CD4-positive, alpha-beta memory T cell (primary cell): ENCODE measurements around the gene MTFR1L. TPM values are rescaled to one million over a fixed set of nuclear protein-coding genes. Genes with fewer than 3 reads are reported as not detected.

Experiments
- CTCF ChIA-PET: fragments of 350-600 bp; sonication (Branson Sonifier 250); formaldehyde crosslinking; loops from one replicate; lab custom pipeline; 2021; ENCODE audit warnings: inconsistent platforms; ENCODE audit not compliant: partially characterized antibody; lab: Charles Lee
- POLR2A ChIA-PET: fragments of 350-600 bp; sonication (Branson Sonifier 250); formaldehyde crosslinking; loops from one replicate; lab custom pipeline; 2021; ENCODE audit not compliant: partially characterized antibody; lab: Charles Lee
- DNase-seq, 5 donors: peaks; one replicate each; pipeline versions ENCODE4 v3.0.0 to v3.0.0-alpha.2; 2020 to 2022; ENCODE audit warnings: mixed read lengths in 1 of 5
- H3K27ac ChIP-seq: one replicate; pipeline ENCODE4 v1.7.0; 2013; ENCODE audit warnings: low read depth, low read length
- H3K27me3 ChIP-seq: 2 replicates; pipeline ENCODE4 v1.7.0; 2013; ENCODE audit warnings: mild to moderate bottlenecking, low read length, moderate library complexity; ENCODE audit not compliant: insufficient read depth
- H3K36me3 ChIP-seq: 2 replicates; pipeline ENCODE4 v1.7.0; 2013; ENCODE audit warnings: mild to moderate bottlenecking, low read length, moderate library complexity; ENCODE audit not compliant: insufficient read depth
- H3K4me1 ChIP-seq: 2 replicates; pipeline ENCODE4 v1.7.0; 2013; ENCODE audit warnings: mild to moderate bottlenecking, low read length, moderate library complexity; ENCODE audit not compliant: insufficient read depth
- H3K4me3 ChIP-seq, 2 donors: one replicate each; pipeline ENCODE4 v1.7.0; 2013; ENCODE audit warnings: low read length in 2 of 2, mild to moderate bottlenecking in 1 of 2
- H3K9me3 ChIP-seq, 2 donors: one replicate each; pipeline ENCODE4 v1.7.0; 2013; ENCODE audit warnings: low read length in 2 of 2, control low read depth in 1 of 2; ENCODE audit not compliant: control insufficient read depth in 1 of 2
- H3K27ac Mint-ChIP-seq, 7 donors: one replicate each; pipeline ENCODE4 v1.8.0; 2020 to 2021; ENCODE audit warnings: mixed read lengths in 7 of 7, mild to moderate bottlenecking in 6 of 7, inconsistent platforms in 3 of 7, moderate library complexity in 3 of 7
- H3K27me3 Mint-ChIP-seq, 2 donors: one replicate each; pipeline ENCODE4 v1.8.0; 2020 to 2021; ENCODE audit warnings: mixed read lengths in 2 of 2
- H3K36me3 Mint-ChIP-seq, 2 donors: one replicate each; pipeline ENCODE4 v1.8.0; 2020 to 2021; ENCODE audit warnings: mixed read lengths in 2 of 2, inconsistent platforms in 1 of 2, mild to moderate bottlenecking in 1 of 2
- H3K4me1 Mint-ChIP-seq, 4 donors: one replicate each; pipeline ENCODE4 v1.8.0; 2020 to 2021; ENCODE audit warnings: mixed read lengths in 4 of 4, mild to moderate bottlenecking in 1 of 4
- H3K4me3 Mint-ChIP-seq, 8 donors: one replicate each; pipeline ENCODE4 v1.8.0; 2020 to 2021; ENCODE audit warnings: mixed read lengths in 8 of 8, mild to moderate bottlenecking in 7 of 8, moderate library complexity in 6 of 8, inconsistent platforms in 3 of 8
- H3K9me3 Mint-ChIP-seq, 8 donors: one replicate each; pipeline ENCODE4 v1.8.0; 2020 to 2021; ENCODE audit warnings: mixed read lengths in 8 of 8, mild to moderate bottlenecking in 5 of 8, inconsistent platforms in 3 of 8, moderate library complexity in 1 of 8
- intact Hi-C: fragments of 100-400 bp; cut with micrococcal nuclease; formaldehyde crosslinking; loops from one replicate; pipeline ENCODE4 v1.15.1; 2023
- polyA plus RNA-seq, 2 donors: library from polyadenylated mRNA; unstranded; fragments of 300-500 nt; fragmentation: Illumina TruSeq; gene quantifications; one replicate each; pipeline ENCODE4 v1.2.3, GENCODE V29; 2021
- total RNA-seq, 2 experiments: library from RNA; stranded (reverse); gene quantifications; one replicate each; pipeline ENCODE4 v1.2.3, GENCODE V29; 2021

Gene MTFR1L
- total and polyA plus RNA-seq, 4 experiments from 2014 or later, result 27.5 to 58.4 (median 55.3) TPM

GRCh38 chr1:25858494-25858893 is 38.7 kb downstream of the MTFR1L start:
- POLR2A ChIA-PET, result interaction anchor here (5.0 kb wide), 1 partner anchor 38 kb away, joined by 28 read pairs; the partner anchor contains the start of gene MTFR1L
- H3K27me3 Mint-ChIP-seq, result no peaks in the 10 kb centered on the region
- CTCF ChIA-PET, result no interaction called here

GRCh38 chr1:25858906-25859789 is 39.4 kb downstream of the MTFR1L start, which contains the start of gene AUNIP:
TSS of gene AUNIP (minus strand) at chr1:25859457. CDS start at chr1:25859357, 100 bp downstream.
- peak within 1 kb of the TSS; percentile 80 for H3K27ac ChIP-seq
- Mint-ChIP-seq H3K36me3 (peaks cover 0 to 3% of the 10 kb centered on the region in 2 donors), H3K27ac (peak within 1 kb of the TSS; percentile 92 to 98 (median 94)), H3K9me3 (no peaks in the 10 kb centered on the region), H3K4me1 (peaks cover 9 to 24% (median 14%) of the 10 kb centered on the region in 4 donors), H3K27me3 (no peaks in the 10 kb centered on the region), H3K4me3 (peak within 1 kb of the TSS; percentile 87 to 95 (median 92))
- no peaks in the 10 kb centered on the region for H3K36me3 ChIP-seq
- CTCF ChIA-PET, result no interaction called here
- peaks cover 16% of the 10 kb centered on the region for H3K4me1 ChIP-seq
- DNase-seq, result peak; percentile 88 to 89 (median 89)
- H3K4me3 ChIP-seq, result peak within 1 kb of the TSS; percentile 56 to 71
- H3K27me3 ChIP-seq, result no peaks in the 10 kb centered on the region
- intact Hi-C loops, result loop anchor here (1.0 to 2.0 kb wide), 2 partner anchors 16 to 39 kb away; partner anchors contain the start of gene PAQR7
- H3K9me3 ChIP-seq, result no peaks in the 10 kb centered on the region
- POLR2A ChIA-PET, result interaction anchor here (1.0 to 5.0 kb wide), 3 partner anchors 16 to 138 kb away, joined by 6 to 28 read pairs (median 16); partner anchors contain the start of genes MTFR1L, PAFAH2 and PAQR7

More at GRCh38 chr1:25858494-25858893, 38.7 kb downstream of the MTFR1L start:
- Mint-ChIP-seq H3K27ac (peak overlapping the region in 4 of 7 donors; percentile 13 to 79 (median 53)), H3K4me1 (peaks cover 9 to 24% (median 14%) of the 10 kb centered on the region in 4 donors), H3K9me3 (no peaks in the 10 kb centered on the region), H3K36me3 (peaks cover 0 to 3% of the 10 kb centered on the region in 2 donors), H3K4me3 (peak overlapping the region; percentile 82 to 92 (median 84))
- H3K9me3 ChIP-seq, result no peaks in the 10 kb centered on the region
- H3K36me3 ChIP-seq, result no peaks in the 10 kb centered on the region
- no peak overlapping the region for H3K27ac ChIP-seq
- peak overlapping the region; percentile 56 to 71 for H3K4me3 ChIP-seq
- no peaks in the 10 kb centered on the region for H3K27me3 ChIP-seq
- peaks cover 16% of the 10 kb centered on the region for H3K4me1 ChIP-seq
- intact Hi-C loops, result loop anchor here (2.0 kb wide), 1 partner anchor 16 kb away; the partner anchor contains the start of gene PAQR7
- no peak for DNase-seq

DNA sequence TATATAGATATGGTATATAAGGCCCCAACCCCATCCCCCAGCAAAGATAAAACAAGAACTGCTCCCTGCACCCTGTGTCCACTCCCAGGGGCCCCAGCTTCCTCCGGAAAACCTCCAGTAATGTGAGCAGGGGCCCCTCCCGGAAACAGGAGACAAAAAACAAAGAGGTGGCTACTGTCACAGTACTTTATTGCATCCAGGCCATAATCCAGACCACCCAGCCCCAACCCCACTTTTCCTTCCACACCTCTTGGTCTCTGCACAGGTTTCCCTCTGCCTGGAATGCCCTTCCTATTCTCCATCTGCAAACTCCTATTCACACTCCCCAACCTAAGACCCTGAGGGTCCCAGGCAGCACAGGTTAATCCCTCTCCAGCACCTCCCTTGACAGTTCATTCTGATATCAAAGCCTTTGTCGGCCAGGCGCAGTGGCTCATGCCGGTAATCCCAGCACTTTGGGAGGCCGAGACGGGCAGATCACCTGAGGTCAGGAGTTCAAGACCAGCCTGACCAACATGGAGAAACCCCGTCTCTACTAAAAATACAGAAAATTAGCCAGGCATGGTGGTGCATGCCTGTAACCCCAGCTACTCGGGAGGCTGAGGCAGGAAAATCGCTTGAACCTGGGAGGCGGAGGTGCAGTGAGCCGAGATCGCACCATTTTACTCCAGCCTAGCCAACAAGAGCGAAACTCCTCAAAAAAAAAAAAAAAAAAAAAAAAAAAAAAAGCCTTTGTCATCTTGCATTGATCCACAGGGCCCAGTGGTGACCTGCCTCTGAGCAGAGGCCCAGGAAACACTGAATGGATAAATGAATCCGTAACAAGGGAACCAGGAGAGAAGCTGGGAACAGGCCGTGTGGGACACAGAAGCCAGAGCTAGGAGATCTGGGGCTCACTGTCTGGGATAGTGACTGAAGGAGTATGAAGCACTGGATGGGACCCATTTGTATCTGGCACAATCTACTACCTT is 41.8 kb downstream of the MTFR1L start:
- DNase-seq, result no peak
- H3K9me3 ChIP-seq, result no peaks in the 10 kb centered on the region
- Mint-ChIP-seq H3K27me3 (no peaks in the 10 kb centered on the region), H3K4me3 (peak overlapping the region in 5 of 8 donors; percentile 5 to 66 (median 39)), H3K9me3 (no peaks in the 10 kb centered on the region), H3K4me1 (peaks cover 9 to 24% (median 14%) of the 10 kb centered on the region in 4 donors), H3K36me3 (peaks cover 0 to 3% of the 10 kb centered on the region in 2 donors), H3K27ac (peak overlapping the region in 5 of 7 donors; percentile 6 to 71 (median 43))
- peaks cover 16% of the 10 kb centered on the region for H3K4me1 ChIP-seq
- no peaks in the 10 kb centered on the region for H3K27me3 ChIP-seq
- POLR2A ChIA-PET, result interaction anchor here (2.4 kb wide), 1 partner anchor 14 kb away, joined by 16 read pairs; the partner anchor contains the start of gene PAQR7
- intact Hi-C loops, result no loop called here
- no peaks in the 10 kb centered on the region for H3K36me3 ChIP-seq
- CTCF ChIA-PET, result interaction anchor here (1.2 kb wide), 1 partner anchor 175 kb away, joined by 6 read pairs; no protein-coding TSS in a partner anchor
- no peak overlapping the region for H3K27ac ChIP-seq
- H3K4me3 ChIP-seq, result no peak overlapping the region

- Mint-ChIP-seq H3K36me3 (peaks cover 0 to 3% of the 10 kb centered on the region in 2 donors), H3K27ac (peak overlapping the region in 1 of 7 donors; percentile 13), H3K4me1 (peaks cover 9 to 24% (median 14%) of the 10 kb centered on the region in 4 donors), H3K4me3 (peak overlapping the region in 1 of 8 donors; percentile 43), H3K9me3 (no peaks in the 10 kb centered on the region), H3K27me3 (no peaks in the 10 kb centered on the region)
- H3K27me3 ChIP-seq, result no peaks in the 10 kb centered on the region
- POLR2A ChIA-PET, result no interaction called here
- intact Hi-C loops, result no loop called here
- no peak overlapping the region for H3K4me3 ChIP-seq
- H3K9me3 ChIP-seq, result no peaks in the 10 kb centered on the region
- H3K36me3 ChIP-seq, result no peaks in the 10 kb centered on the region
- peaks cover 16% of the 10 kb centered on the region for H3K4me1 ChIP-seq
- DNase-seq, result no peak
- CTCF ChIA-PET, result interaction anchor here (1.2 kb wide), 1 partner anchor 173 kb away, joined by 6 read pairs; no protein-coding TSS in a partner anchor
- H3K27ac ChIP-seq, result no peak overlapping the region
Observed at GRCh38 chr1:25862785-25863485, 43.2 kb downstream of the MTFR1L start.

DNA sequence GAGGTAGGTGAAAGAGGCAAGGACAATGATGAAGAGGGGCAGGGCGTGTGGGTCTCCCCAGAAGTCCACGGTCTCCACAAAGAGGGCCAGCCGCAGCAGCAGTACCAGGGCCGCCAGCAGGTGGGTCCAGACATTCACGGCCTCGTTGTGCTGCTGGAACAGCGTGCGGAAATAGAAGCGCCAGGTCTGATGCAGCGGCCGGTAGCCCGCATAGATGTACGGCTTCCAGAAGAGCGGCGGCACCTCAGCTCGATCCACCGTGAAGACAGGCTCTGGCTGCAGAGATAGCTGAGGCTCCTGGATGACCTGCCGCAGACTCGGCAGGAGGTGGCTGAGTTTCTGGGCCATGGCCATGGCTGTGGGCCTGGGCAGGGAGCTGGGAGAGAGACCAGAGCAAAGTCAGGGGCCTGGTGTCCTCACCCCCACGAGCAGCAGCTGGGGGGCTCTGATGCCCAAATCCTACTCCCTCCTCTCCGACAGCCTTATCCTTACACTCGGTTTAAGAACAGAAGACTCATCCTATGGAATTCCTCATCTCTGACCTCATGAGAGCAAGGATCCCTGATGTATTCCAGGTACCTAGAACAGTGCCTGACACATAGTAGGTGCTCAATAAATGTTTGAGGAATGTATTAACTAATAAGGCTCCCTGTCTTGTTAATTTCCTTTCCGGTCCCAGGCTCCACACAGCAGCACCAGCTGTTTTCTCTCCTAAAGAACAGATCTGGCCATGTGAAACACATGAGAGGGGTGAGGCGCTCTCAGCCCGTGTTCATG is 43.9 kb downstream of the MTFR1L start:
- Mint-ChIP-seq H3K4me1 (peaks cover 8 to 24% (median 11%) of the 10 kb centered on the region in 4 donors), H3K27me3 (no peaks in the 10 kb centered on the region), H3K27ac (peak overlapping the region in 1 of 7 donors; percentile 13), H3K36me3 (peaks cover 0 to 3% of the 10 kb centered on the region in 2 donors), H3K9me3 (no peaks in the 10 kb centered on the region), H3K4me3 (no peak overlapping the region)
- H3K27ac ChIP-seq, result no peak overlapping the region
- no peaks in the 10 kb centered on the region for H3K36me3 ChIP-seq
- intact Hi-C loops, result no loop called here
- no peak for DNase-seq
- ChIA-PET CTCF (no interaction called here), POLR2A (interaction anchor here (1.7 kb wide), 1 partner anchor 12 kb away, joined by 4 read pairs; the partner anchor contains the start of gene PAQR7)
- no peaks in the 10 kb centered on the region for H3K9me3 ChIP-seq
- no peaks in the 10 kb centered on the region for H3K27me3 ChIP-seq
- H3K4me1 ChIP-seq, result peaks cover 10% of the 10 kb centered on the region
- no peak overlapping the region for H3K4me3 ChIP-seq
